ENCODE data around the gene ZNF648.

DNA sequence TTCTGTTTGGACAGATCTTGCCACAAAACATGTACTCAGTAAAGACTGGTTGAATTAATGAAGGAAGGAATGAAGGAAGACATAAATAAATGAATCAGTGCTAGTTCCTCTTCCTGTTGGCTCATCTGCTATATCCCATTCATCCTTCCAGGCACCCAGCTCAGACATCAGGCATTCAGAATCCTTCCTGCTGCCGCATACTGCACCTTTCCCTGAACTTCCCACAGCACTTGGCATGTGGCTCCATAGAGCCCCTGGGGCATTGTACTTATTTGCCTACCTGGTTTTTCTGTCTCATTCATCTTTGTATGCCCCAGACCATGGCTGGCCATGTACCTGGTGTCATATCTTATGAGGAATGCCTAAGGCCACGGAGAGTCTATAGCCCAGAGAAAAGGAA is 34.4 kb upstream of the ZNF648 start:
- TF ChIP-seq, protein P1, sequence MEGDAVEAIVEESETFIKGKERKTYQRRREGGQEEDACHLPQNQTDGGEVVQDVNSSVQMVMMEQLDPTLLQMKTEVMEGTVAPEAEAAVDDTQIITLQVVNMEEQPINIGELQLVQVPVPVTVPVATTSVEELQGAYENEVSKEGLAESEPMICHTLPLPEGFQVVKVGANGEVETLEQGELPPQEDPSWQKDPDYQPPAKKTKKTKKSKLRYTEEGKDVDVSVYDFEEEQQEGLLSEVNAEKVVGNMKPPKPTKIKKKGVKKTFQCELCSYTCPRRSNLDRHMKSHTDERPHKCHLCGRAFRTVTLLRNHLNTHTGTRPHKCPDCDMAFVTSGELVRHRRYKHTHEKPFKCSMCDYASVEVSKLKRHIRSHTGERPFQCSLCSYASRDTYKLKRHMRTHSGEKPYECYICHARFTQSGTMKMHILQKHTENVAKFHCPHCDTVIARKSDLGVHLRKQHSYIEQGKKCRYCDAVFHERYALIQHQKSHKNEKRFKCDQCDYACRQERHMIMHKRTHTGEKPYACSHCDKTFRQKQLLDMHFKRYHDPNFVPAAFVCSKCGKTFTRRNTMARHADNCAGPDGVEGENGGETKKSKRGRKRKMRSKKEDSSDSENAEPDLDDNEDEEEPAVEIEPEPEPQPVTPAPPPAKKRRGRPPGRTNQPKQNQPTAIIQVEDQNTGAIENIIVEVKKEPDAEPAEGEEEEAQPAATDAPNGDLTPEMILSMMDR (IDR thresholded peaks at IDR 0.05): no peak
- TF ChIP-seq POLR2A (IDR thresholded peaks at IDR 0.05; ENCODE audit: low read length) (no peak), MYC (IDR thresholded peaks at IDR 0.05; ENCODE audit: borderline replicate concordance, low read length) (no peak), FOSL2 (IDR thresholded peaks at IDR 0.05) (no peak), FOSL2 (CRISPR knock-in tag; IDR thresholded peaks at IDR 0.05) (no peak), JUN (IDR thresholded peaks at IDR 0.05) (no peak), SMC3 (IDR thresholded peaks at IDR 0.05) (no peak)
